Karpas-422 (cell line): Measurements from ENCODE around the gene MS4A2. TPM values are rescaled to one million over a fixed set of nuclear protein-coding genes. Genes with fewer than 3 reads are reported as not detected.
"Not testable (repeated sequence)": the region's sequence is repeated elsewhere in the genome, so short reads cannot be mapped to it uniquely, and the experiment has no call there.

Source experiments
- DNase-seq: peaks from one replicate; pipeline ENCODE4 v3.0.0-alpha.2; 2015
- H2AFZ ChIP-seq: fragments of 200-600 bp; sonication (generic); 2 replicates; pipeline ENCODE4 v1.6.1; 2014; ENCODE audit warnings: antibody characterized with exemption, low read length, mixed read lengths
- H3K27ac ChIP-seq: fragments of 200-600 bp; sonication (generic); 2 replicates; pipeline ENCODE4 v1.5.1; 2014; ENCODE audit warnings: mild to moderate bottlenecking, low read length, moderate library complexity
- H3K27me3 ChIP-seq: fragments of 200-600 bp; sonication (generic); 2 replicates; pipeline ENCODE4 v1.6.1; 2014; ENCODE audit warnings: low read length, mixed read lengths
- H3K36me3 ChIP-seq: fragments of 200-600 bp; sonication (generic); 2 replicates; pipeline ENCODE4 v1.6.1; 2014; ENCODE audit warnings: low read length, mixed read lengths; ENCODE audit not compliant: insufficient read depth
- H3K4me1 ChIP-seq: fragments of 200-600 bp; sonication (generic); 2 replicates; pipeline ENCODE4 v1.6.1; 2014; ENCODE audit warnings: mild to moderate bottlenecking, low read length, mixed read lengths
- H3K4me2 ChIP-seq: fragments of 200-600 bp; sonication (generic); 2 replicates; pipeline ENCODE4 v1.6.1; 2014; ENCODE audit warnings: low read length, low read depth, mild to moderate bottlenecking; ENCODE audit not compliant: poor library complexity, severe bottlenecking
- H3K4me3 ChIP-seq: fragments of 200-600 bp; sonication (generic); 2 replicates; pipeline ENCODE4 v1.5.1; 2014; ENCODE audit warnings: mild to moderate bottlenecking, antibody characterized with exemption, low read length, mixed read lengths
- H3K79me2 ChIP-seq: fragments of 200-600 bp; sonication (generic); 2 replicates; pipeline ENCODE4 v1.6.1; 2014; ENCODE audit warnings: mild to moderate bottlenecking, low read length, mixed read lengths
- H3K9ac ChIP-seq: fragments of 200-600 bp; sonication (generic); 2 replicates; pipeline ENCODE4 v1.6.0; 2014; ENCODE audit warnings: low read length
- H3K9me2 ChIP-seq: fragments of 200-600 bp; sonication (generic), shearing (Covaris generic); replicated peaks from 2 replicates; pipeline ENCODE4 v1.6.0; 2014; ENCODE audit warnings: mild to moderate bottlenecking, low read length, moderate library complexity; ENCODE audit not compliant: insufficient read depth
- H3K9me3 ChIP-seq: fragments of 300-700, 200-600 bp; sonication (generic); 2 replicates; pipeline ENCODE4 v1.6.1; 2014; ENCODE audit warnings: low read length, mixed read lengths
- H4K20me1 ChIP-seq: fragments of 200-600 bp; sonication (generic); 2 replicates; pipeline ENCODE4 v1.6.1; 2014; ENCODE audit warnings: mild to moderate bottlenecking, antibody characterized with exemption, low read length, low read depth; ENCODE audit not compliant: insufficient read depth
- total RNA-seq: library from RNA; depleted of rRNA; stranded (reverse); fragments of >200 nt; shearing (Covaris generic); gene quantifications from 2 replicates; pipeline ENCODE4 v1.2.3, GENCODE V29; 2014; ENCODE audit warnings: low replicate concordance

MS4A2 gene
- total RNA-seq, 1 experiment from 2014 or later: not detected

GRCh38 chr11:60108631-60109030 is 20.2 kb downstream of the MS4A2 start:
- H3K27me3 ChIP-seq, H3K9ac ChIP-seq, H3K9me2 ChIP-seq, H3K9me3 ChIP-seq, H4K20me1 ChIP-seq, H3K4me3 ChIP-seq, H3K4me1 ChIP-seq, H3K79me2 ChIP-seq, H3K4me2 ChIP-seq, H3K36me3 ChIP-seq, H2AFZ ChIP-seq, H3K27ac ChIP-seq, DNase-seq: not testable (repeated sequence)

GRCh38 chr11:60111793-60112192 is 23.3 kb downstream of the MS4A2 start:
- H3K27me3 ChIP-seq: no peaks in the 10 kb centered on the region
- H3K4me3 ChIP-seq: no peak overlapping the region
- H3K9me3 ChIP-seq: no peaks in the 10 kb centered on the region
- no peak overlapping the region for H3K9ac ChIP-seq
- H4K20me1 ChIP-seq: no peaks in the 10 kb centered on the region
- no peaks in the 10 kb centered on the region for H3K9me2 ChIP-seq
- H3K79me2 ChIP-seq: no peaks in the 10 kb centered on the region
- H3K27ac ChIP-seq: no peak overlapping the region
- H3K4me2 ChIP-seq: no peak overlapping the region
- H3K4me1 ChIP-seq: no peaks in the 10 kb centered on the region
- DNase-seq: no peak
- no peak overlapping the region for H2AFZ ChIP-seq
- no peaks in the 10 kb centered on the region for H3K36me3 ChIP-seq

DNA sequence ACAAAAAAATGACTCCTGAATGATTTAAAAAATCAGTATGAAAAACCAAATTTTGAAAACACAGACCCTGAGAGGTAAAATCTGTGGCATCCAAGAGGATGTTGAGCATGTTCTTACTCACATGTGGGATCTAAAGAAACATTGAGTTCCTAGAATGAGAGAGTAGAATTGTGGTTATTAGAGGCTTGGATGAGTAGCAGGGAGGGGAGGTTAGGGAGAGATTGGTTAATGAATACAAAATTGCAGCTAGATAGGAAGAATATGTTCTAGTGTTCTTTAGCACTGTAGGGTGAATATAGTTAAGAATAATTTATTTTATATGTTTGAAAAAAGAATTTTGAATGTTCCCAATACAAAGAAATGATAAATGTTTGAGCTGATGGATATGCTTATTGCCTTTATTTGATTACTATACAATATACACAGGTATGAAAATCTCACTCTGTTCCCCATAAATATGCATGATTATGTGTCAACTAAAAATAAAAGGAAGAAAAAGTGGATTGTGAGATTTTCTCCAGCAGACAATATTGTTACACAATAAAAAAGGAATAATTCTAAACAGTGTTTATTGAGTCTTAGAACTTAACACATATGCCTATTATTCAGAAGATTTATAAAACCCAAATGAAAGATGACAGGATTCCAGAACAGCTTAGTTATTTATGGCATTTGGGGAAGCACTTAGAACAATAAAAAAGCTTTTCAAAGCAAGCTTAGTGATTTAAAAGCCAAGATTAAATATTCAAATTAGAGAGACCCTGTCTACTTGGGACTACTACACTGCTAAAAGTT is 28.7 kb downstream of the MS4A2 start:
- Histone ChIP-seq H3K79me2 (no peaks in the 10 kb centered on the region), H3K9ac (no peak overlapping the region), H4K20me1 (no peaks in the 10 kb centered on the region), H3K9me2 (no peaks in the 10 kb centered on the region), H3K9me3 (no peaks in the 10 kb centered on the region), H3K36me3 (no peaks in the 10 kb centered on the region), H3K27ac (no peak overlapping the region), H3K4me1 (no peaks in the 10 kb centered on the region; the same call in 1 of the 2 replicates), H2AFZ (no peak overlapping the region), H3K4me3 (no peak overlapping the region), H3K4me2 (no peak overlapping the region), H3K27me3 (no peaks in the 10 kb centered on the region)
- DNase-seq: no peak

GRCh38 chr11:60118338-60118737 is 29.9 kb downstream of the MS4A2 start:
- Histone ChIP-seq H3K9ac (no peak overlapping the region), H3K4me3 (no peak overlapping the region), H4K20me1 (no peaks in the 10 kb centered on the region), H3K27ac (no peak overlapping the region), H3K9me2 (no peaks in the 10 kb centered on the region), H3K79me2 (no peaks in the 10 kb centered on the region), H3K9me3 (no peaks in the 10 kb centered on the region), H3K4me1 (no peaks in the 10 kb centered on the region; the same call in 1 of the 2 replicates), H3K27me3 (no peaks in the 10 kb centered on the region), H3K36me3 (no peaks in the 10 kb centered on the region), H2AFZ (no peak overlapping the region), H3K4me2 (no peak overlapping the region)
- DNase-seq: no peak

GRCh38 chr11:60119710-60120109 is 31.2 kb downstream of the MS4A2 start:
- H4K20me1 ChIP-seq: no peaks in the 10 kb centered on the region
- no peaks in the 10 kb centered on the region for H3K9me3 ChIP-seq
- H3K79me2 ChIP-seq: no peaks in the 10 kb centered on the region
- no peak overlapping the region for H3K4me2 ChIP-seq
- H2AFZ ChIP-seq: no peak overlapping the region
- no peak for DNase-seq
- H3K9ac ChIP-seq: no peak overlapping the region
- no peak overlapping the region for H3K27ac ChIP-seq
- H3K9me2 ChIP-seq: no peaks in the 10 kb centered on the region
- no peaks in the 10 kb centered on the region; the same call in 1 of the 2 replicates for H3K4me1 ChIP-seq
- no peaks in the 10 kb centered on the region for H3K27me3 ChIP-seq
- H3K36me3 ChIP-seq: no peaks in the 10 kb centered on the region
- H3K4me3 ChIP-seq: no peak overlapping the region

DNA sequence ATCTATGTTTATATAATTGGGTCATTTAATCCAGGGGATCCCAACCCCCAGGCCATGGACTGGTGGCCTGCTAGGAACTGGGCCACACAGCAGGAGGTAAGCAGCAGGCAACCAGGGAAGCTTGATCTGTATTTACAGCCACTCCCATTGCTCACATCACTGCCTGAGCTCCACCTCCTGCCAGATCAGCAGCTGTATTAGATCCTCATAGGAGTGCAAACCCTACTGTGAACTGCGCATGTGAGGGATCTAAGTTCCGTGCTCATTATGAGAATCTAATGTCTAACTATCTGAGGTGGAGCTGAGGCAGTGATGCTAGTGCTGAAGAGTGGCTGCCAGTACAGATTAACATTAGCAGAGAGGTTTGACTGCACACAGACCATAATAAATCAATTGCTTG is 32.8 kb downstream of the MS4A2 start:
- Histone ChIP-seq H3K4me1 (peaks cover 8% of the 10 kb centered on the region), H3K27me3 (no peaks in the 10 kb centered on the region), H2AFZ (peak overlapping the region; percentile 27; the same call in 1 of the 2 replicates), H3K79me2 (no peaks in the 10 kb centered on the region), H3K36me3 (no peaks in the 10 kb centered on the region), H3K4me2 (no peak overlapping the region), H3K9me2 (no peaks in the 10 kb centered on the region), H3K9me3 (no peaks in the 10 kb centered on the region), H3K4me3 (no peak overlapping the region), H3K27ac (no peak overlapping the region), H4K20me1 (no peaks in the 10 kb centered on the region), H3K9ac (no peak overlapping the region)
- DNase-seq: peak; percentile 46

DNA sequence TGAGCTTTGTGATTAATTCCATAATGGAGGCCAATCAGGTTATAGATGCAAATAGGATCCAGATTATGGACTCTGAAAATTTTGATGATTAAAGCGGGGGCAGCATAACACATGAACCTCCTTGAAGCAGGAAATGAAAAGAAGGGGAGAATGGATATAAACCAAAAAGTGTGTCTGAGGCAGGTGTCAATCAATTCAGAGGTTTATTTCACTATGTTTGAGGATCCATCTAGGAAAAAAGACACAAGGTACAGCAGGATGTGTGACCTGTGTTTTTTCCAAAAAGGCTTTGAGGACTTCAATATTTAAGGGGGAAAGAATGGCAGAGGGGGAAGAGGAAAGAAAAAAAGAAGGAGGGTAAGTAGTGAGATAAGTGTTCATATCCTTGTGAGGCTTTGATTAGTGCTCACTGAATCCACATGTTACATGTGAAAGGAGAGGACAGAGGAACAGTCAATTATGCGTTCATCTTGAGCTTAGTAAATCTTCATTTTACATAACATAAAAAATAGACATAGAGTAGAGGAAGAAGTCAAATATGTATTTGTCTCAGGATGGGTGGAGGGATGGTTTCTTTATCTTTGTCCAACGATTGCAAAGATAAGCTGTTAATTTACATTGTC is 34.1 kb downstream of the MS4A2 start:
- H3K4me3 ChIP-seq: no peak overlapping the region
- H3K9me3 ChIP-seq: no peaks in the 10 kb centered on the region
- no peak overlapping the region for H3K27ac ChIP-seq
- no peaks in the 10 kb centered on the region for H3K27me3 ChIP-seq
- no peaks in the 10 kb centered on the region for H3K9me2 ChIP-seq
- no peaks in the 10 kb centered on the region for H3K79me2 ChIP-seq
- no peak overlapping the region for H3K4me2 ChIP-seq
- H3K36me3 ChIP-seq: no peaks in the 10 kb centered on the region
- H4K20me1 ChIP-seq: no peaks in the 10 kb centered on the region
- H3K9ac ChIP-seq: no peak overlapping the region
- H3K4me1 ChIP-seq: peaks cover 8% of the 10 kb centered on the region
- DNase-seq: no peak
- H2AFZ ChIP-seq: no peak overlapping the region

DNA sequence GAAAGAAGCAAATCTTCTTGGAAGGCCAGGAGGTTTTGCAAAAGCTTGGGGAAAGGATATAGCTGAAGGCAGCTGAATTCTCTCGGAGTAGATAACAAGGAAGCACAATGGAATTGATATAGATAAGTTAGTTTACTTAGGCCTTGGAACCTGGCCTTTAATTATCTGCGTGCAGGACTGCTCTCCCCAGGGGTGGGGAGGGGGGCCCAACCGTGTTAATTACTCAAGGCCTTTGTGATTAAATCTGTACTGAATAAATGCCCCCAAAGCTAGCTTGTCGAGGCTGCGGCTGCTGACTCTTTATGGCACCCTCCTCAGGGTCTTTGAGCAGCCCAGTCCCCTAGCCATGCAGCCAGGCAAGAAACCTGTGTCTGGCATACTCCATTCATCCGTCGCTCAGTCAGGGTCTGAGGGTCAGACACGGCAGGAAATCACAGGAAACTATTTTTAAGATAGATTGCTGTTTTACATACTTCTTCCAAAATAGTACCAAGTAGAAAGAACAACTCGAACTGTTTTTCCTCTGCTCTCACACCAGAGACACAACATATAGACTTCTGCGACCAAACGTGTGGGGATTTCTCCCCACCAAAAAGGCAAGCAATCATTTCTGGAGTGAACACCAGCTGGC is 36.5 kb downstream of the MS4A2 start:
- no peaks in the 10 kb centered on the region for H3K79me2 ChIP-seq
- no peak overlapping the region for H3K27ac ChIP-seq
- H3K9me2 ChIP-seq: no peaks in the 10 kb centered on the region
- DNase-seq: no peak
- H4K20me1 ChIP-seq: no peaks in the 10 kb centered on the region
- H3K4me2 ChIP-seq: no peak overlapping the region
- no peaks in the 10 kb centered on the region for H3K27me3 ChIP-seq
- no peaks in the 10 kb centered on the region for H3K36me3 ChIP-seq
- H3K9ac ChIP-seq: no peak overlapping the region
- H2AFZ ChIP-seq: no peak overlapping the region
- no peaks in the 10 kb centered on the region for H3K9me3 ChIP-seq
- H3K4me1 ChIP-seq: peaks cover 8% of the 10 kb centered on the region
- no peak overlapping the region for H3K4me3 ChIP-seq
